HG03095 (cell line): ENCODE measurements around the gene ANKRD55.
"Not testable (repeated sequence)": the region's sequence is repeated elsewhere in the genome, so short reads cannot be mapped to it uniquely, and the experiment has no call there.

Source experiments
- ATAC-seq: cut with Tn5 transposase; IDR thresholded peaks from one replicate; pipeline ENCODE4 v1.9.1; 2021; ENCODE audit warnings: moderate library complexity; ENCODE audit not compliant: unreplicated experiment

The ANKRD55 gene

DNA sequence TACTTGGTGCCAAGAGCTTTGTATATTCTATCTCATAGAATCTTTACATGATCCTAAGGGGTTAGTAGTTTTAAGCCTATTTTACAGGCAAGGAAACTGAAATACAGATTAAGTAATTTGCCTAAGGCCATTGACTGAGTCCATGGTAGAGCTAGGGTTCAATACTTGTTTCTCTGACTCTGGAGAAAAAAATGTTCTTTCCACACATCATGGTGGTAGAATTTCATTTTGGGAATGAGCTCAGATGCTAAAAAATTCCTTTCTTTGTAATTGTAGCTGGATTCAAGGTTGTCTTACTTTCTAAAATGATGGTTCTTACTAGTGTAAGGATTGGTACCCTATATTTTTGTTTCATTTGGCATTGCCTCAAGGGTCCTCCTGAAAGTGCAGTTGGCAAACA, 86.0 kb downstream of the ANKRD55 start:
- no peak for ATAC-seq

DNA sequence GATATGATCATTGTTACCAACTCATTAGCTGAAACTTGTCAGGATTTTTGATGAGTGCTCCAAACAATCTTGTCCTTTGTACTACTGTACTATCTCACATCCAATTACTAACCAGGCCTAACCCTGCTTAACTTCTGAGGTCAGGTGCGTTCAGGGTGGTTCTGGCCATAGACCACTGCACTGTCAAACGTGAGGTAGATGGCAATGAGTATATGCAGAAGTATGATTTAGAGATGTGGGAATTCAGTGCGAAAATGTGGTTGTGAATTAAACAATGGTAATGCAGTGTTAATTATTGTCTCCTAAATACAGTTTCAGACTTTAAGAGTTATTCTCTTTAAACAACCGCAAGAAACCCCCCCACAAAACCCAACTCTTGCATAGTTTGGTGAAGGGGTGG, 86.5 kb downstream of the ANKRD55 start:
- ATAC-seq = no peak

DNA sequence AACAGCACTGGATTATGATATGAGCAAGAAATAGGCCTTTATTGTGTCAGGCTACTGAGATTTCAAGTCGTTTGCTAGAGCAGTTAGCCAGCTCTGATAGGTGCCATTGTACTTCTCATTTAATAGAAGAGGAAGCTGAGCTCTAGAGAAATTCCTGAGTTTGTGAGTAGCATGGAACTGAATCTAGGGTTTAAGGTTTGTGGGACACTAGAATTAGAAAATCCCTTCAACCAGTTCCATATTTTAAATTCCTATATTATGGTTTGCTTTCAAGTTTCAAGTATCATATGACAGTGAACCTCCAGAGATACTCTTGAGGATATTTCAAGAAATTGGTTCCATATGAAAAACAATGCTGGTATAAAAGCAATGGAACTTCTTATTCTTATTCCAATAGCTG, 87.6 kb downstream of the ANKRD55 start:
- ATAC-seq = no peak

DNA sequence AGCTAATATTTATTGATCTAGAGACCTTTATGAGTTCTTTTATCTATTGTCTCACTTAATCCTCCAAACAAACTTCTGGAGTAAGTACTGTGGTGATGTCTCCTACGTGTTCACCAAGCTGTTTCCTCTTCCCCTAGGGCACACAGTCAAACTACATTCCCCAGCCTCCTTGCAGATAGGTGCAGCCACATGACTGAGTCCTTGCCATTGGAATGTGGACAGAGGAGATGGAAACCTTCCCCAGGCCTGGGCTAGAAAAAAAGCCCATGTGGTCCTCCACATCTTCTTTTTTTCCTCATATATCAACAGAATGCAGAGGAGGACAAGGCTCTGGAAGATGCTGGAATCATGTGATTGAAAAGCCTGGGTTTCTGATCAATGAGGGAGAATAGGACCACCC, 88.0 kb downstream of the ANKRD55 start:
- ATAC-seq = no peak

DNA sequence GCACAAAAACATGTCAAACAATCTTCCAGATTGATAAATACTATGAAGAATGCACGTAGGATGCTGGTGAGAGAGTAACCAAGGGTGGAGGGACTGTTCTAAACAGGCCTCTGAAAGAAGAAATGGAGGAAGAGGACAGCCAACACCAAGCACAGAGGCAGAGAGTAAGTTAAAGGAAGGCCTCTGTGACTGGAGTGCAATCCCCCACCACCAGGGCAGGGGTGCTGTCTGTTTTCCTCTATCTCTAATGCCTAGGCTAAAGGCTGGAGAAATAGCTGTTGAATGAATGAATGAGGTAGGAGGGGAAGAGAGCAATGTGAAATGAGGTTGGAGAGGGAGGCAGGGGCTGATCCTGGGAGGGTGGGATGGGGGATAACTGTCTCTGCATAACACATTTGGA, 88.9 kb downstream of the ANKRD55 start:
- ATAC-seq = no peak

DNA sequence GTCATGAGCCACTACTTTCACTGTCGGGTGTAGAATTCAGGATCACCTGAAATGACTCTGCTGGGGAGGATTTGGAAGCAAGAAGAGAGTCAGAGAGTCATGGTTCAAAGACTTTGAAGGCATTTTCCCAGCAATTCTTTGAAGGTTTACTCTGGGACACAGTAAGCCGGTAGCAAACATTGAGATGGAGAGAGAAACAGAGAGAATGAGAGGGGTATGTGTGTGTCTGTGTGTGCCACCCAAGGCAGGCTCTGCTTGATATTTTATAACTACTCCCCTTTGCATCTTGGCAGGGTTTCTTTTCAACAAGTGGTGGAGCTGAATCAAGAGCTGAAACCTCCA, 89.8 kb downstream of the ANKRD55 start:
- no peak for ATAC-seq

DNA sequence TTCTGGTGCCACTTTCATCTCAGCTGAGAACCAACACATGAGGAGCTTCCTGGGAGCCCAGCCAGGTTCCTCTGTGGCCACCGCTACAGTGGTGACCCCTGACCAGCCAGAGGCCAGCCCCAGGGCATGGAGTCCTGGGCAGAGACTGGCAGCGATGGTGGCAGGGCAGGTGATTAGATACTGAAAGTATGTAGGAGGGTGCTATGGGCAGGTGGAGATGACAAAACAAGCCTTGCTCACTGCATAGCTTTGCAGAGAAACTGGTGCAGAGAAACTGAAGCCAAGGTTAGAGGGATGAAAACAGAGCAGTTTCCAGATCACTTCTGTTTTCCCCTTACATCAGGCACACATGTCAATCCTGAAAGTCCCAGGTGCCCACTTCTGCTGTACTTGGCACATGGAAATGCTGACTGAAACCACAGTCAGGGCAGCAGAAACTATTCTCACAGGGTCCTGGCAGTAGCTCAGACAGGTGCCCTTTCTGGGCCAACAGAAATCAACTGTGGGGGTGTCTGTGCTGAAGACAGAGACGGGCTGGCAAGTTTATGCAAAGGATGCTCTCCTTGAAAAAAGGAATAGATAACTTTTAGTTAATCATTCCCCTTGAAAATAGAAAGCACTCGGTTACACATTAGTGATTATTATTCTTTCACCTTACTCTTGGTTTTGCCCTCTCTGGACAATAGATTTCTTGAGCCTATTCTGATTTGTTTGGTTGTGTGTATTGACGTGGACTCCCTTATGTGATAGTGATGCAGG, 90.3 kb downstream of the ANKRD55 start:
- peak; percentile 79 for ATAC-seq

DNA sequence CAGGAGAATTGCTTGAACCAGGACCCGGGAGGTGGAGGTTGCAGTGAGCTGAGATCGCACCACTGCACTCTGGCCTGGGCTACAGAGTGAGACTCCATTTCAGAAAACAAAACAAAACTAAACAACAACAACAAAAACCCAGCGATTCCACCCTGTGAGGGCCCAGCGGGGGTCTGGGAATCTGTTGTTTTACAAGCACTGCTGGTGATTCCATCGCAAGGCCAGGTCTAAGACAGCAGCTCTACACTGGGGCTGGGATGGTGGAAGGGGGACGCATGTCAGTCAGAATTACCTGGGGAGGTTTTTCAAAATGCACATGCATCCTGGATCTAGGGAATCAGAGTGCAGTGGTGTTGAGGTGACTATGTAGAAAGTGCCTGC, 90.9 kb downstream of the ANKRD55 start:
- no peak for ATAC-seq

DNA sequence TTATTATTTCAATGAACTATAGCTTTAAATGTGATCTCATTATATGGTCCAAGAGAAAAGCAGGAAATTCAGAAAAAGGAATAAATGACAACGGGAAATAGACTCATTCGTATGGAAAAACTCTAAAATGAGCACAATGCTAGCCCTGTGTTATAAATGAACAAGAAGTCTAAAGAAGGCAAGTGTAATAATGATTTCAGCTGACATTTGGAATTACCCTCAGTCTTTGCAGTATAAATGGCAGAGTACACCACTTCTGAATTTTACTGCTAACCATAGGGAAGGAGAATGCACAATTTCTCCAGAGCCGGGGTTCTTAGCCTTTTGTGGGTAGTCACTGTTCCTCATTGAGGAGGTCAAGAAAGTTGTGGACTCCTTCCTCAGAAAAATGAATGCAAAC, 93.1 kb downstream of the ANKRD55 start:
- no peak for ATAC-seq

DNA sequence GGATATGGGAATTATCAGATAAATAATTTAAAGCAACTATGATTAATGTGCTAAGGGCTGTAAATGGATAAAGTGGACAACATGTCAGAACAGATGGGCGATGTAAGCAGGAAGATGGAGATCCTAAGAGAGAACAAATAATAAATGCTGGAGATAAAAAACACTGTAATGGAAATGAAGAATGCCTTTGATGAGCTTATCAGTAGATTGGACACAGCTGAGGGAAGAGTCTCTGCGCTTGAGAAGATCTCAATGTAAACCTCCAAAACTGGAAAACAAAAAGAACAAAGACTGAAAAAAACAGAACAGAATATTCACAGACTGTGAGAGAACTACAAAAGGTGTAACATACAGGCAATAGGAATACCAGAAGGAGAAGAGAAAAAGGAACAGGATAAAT, 102.5 kb downstream of the ANKRD55 start:
- ATAC-seq = no peak

DNA sequence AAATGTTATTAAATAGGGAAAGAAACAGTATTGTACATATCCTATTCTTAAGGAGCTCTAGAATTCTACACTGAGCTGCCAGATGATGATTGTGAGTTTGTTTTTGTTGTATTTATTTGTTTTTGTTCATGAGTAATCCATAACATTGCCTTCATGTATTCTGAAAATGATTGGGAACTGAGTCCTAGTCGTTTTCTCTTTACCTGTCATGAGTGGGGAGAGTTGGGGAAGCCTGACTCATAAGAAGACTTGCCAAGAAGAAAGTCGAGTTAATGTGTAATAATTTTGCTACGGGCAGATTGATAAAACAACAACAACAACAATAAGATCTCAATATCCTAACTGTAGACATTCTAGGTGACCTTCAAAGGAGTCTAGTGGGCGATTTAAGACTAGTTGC, 103.8 kb downstream of the ANKRD55 start:
- ATAC-seq = no peak

DNA sequence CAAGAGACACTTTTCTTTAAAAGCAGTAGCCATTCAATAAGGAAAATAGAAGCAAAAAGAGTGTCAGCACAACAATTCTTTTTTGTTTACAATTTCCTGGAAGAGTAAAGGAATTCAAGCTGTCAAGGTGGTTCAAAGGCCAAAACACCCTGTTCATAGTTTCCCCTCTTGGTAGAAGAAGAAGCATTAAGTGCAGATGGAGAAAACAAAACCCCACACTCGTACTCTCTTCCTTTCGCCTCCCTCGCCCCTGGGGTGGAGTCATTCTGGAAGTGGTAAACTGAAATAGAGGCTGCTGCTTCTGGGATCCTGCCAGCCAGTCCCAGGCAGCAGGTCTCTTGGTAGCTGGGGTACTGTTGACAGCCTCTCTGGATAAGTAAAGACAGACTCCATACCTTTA, 105.0 kb downstream of the ANKRD55 start:
- ATAC-seq = no peak

DNA sequence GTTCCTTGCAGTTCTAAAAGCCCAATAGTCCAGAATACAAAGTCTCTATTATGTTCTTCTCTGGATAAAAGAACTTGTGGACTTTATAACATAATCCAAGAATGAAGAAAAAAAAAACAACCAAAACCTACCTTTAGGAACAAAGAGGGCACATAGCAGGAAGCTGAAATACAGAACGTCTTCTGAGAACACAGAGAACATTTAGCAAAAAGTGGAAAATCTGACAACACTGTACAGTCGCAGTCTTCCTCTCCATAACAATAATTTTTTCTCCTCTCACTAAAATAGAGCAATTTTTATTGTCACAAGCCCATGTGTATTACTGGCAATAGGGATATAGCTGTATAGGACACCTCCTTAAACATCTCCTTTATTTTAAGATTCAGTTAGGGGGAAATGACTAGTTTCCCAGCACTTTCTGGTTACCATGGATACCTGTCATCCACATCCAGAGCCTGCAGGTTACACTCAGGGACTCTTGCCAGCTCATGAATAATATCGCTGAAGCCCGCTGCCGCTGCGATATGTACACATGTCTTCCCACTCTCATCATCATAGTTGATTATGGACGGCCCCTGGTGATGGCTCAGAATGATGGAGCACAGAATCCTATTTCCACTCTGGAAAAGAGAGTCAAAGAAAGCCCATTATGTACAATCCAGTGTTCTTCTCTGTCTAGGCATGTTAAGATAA, 106.5 kb downstream of the ANKRD55 start:
- ATAC-seq = no peak

DNA sequence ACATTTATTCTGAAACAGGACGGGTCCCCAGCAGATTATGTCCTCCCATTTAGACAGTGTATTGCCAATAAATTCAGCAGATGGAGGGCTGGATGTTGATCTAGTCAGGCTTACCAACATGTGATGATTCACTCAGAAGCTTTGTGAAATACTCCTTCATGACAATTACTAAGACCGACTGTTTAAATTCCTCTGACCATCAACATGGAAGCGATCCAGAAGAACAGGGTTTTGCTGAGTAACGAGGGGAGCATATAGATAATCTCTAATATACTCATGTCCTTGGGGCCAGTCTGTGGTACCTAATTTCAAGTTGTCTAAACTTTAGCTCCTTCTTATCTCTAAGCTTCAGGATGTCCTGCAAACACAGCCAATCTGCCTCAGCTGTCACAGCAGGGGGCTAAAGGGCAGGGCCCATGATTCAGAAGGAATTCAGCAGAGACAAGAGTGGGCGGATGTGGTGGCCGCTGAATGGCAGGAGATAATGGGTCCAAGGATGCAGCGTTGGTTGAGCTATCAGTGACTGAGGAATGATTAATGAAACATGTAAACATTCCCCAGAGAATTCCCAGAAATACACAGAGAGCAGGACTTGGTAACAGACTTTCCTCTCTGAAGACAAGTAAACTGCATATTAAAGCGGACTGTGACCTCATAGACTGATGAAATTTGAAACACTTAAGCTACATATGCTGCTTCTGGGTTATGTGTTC, 109.4 kb downstream of the ANKRD55 start:
- no peak for ATAC-seq

DNA sequence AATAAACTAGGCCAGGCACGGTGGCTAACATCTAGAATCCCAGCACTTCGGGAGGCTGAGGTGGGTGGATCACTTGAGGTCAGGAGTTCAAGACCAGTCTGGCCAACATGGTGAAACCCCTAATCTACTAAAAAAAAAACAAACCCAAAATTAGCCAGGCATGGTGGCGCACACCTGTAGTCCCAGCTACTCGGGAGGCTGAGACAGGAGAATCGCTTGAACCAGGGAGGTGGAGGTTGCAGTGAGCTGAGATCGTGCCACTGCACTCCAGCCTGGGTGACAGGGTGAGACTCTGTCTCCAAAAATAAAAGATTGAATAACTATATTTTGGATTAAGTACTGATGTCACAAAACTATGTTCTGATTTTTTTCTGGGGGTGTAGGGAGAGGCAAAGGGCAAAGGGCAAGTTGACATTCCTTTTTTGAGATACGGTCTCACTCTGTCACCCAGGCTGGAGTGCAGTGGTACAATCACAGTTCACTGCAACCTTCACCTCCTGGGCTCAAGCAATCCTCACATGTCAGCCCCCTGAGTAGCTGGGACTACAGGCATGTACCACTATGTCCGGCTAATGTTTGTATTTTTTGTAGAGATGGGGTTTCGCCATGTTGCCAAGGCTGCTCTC, 110.7 kb downstream of the ANKRD55 start:
- ATAC-seq = not testable (repeated sequence)

DNA sequence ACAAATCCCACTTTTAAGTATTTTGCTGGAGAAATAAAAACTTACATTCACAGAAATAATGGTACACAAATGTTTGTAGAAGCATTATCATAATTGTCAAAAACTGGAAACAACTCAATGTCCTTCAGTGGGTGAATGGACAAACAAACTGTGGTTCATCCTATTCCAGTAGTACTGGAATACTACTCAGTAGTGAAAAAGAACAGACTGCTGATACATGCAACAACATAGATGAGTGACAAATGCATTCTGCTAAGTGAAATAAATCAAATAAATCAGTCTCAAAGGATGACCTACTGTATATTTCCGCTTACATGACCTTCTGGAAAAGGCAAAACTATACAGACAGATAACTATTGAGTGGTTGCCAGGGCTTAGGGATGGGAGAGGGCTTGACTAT, 114.1 kb downstream of the ANKRD55 start:
- no peak for ATAC-seq

DNA sequence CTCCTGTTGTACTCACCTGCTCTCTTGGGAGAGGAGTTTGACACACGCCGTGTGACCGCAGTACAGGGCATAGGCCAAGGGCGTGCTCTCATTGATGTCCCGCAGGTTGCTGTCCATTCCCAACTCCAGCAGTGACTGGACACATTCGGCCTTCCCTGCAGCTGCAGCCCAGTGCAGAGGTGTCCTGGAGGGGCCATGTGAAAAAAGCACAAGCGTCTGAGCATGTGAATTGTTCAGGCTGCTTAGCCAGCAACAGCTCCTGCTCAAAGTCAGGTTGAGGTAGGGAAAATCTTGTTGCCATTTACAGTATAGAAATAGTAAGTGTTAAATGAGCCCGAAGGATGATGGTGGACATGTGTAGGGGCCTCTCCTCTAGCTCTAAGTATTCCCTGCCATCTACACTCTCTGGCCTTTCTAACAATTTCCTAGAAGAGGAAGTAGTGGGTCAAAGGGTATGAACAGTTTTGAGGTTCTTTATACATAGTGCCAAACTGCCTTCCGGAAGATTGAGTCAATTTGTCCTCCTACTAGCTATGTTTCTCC, 116.5 kb downstream of the ANKRD55 start:
- no peak for ATAC-seq

DNA sequence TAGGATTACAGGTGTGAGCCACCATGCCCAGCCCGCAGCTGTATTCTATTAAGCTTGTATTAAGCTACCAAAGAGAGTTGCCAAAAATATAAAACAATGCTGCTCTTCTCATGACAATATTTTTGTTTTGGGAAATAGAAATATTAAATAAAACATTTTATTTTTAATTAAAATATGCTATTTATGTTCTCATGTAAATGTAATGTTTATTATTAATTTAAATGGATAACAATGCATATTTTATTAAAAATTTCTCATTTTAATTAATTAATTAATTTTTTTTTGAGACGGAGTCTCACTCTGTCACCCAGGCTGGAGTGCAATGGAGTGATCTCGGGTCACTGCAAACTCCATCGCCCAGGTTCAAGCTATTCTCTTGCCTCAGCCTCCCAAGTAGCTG, 117.5 kb downstream of the ANKRD55 start:
- ATAC-seq = no peak

DNA sequence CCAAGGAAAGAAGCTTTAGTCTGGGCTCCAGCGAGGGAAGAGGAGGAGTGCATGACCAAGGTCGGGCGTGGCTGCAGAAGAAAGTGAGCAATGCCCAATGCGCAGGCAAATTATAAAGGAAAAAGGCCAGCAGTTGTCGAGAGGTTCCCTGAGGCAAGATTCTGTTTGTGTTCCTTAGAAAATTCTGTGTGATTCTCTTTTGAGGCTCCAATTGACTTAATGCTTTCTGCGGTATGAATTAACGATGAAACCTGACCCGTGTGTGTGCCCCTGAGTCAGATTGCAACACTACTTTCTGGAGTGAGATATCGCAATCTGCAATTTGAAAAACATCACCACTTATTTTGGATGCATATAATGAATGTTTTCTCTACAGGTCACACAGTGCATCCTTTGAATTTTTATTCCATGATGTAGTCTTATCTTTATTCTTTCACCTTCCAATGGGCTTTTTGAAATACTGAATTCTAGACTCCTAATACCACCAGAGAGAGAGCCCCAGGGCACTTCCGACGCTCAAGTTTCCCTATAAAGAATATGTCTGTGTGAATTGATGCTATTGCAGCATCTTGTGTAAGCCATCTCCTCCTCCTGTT, 120.5 kb downstream of the ANKRD55 start:
- ATAC-seq = no peak

DNA sequence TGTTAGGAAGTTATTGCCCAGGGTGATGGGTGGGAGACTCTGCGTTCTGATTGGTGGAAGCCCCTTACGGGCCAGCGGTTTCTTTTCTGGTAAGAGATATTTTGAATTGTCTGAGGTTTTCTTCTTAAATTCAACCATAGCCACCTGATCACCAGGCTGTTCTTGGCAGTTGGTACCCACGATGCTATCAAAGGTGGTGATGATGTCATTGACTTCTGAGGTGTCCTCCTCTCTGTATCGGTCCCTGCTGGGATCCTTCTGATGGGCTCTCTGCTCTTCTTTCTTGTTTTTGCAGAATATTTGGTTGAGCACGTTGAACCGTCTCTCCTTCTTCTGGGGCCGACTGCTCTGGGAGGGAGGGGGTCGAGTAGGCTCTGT, 121.7 kb downstream of the ANKRD55 start:
- no peak for ATAC-seq
